ENCODE measurements around the gene DLGAP1.

The DLGAP1 gene

GRCh38 chr18:4286256-4286655 is 168.9 kb downstream of the DLGAP1 start:
- Mint-ChIP-seq H3K4me1 (ENCODE audit: low read depth) (no peaks in the 10 kb centered on the region), H3K4me3 (no peak overlapping the region), H3K9me3 (ENCODE audit: low read depth) (peaks cover 3% of the 10 kb centered on the region), H3K36me3 (no peaks in the 10 kb centered on the region), H3K27ac (no peak overlapping the region), H3K27me3 (no peaks in the 10 kb centered on the region)

- Mint-ChIP-seq H3K4me3 (no peak overlapping the region), H3K4me1 (ENCODE audit: low read depth) (no peaks in the 10 kb centered on the region), H3K36me3 (no peaks in the 10 kb centered on the region), H3K9me3 (ENCODE audit: low read depth) (peaks cover 3% of the 10 kb centered on the region), H3K27ac (no peak overlapping the region), H3K27me3 (no peaks in the 10 kb centered on the region)
These were observed 169.6 kb downstream of the DLGAP1 start for GRCh38 chr18:4285525-4285924.

GRCh38 chr18:4284528-4284927 is 170.6 kb downstream of the DLGAP1 start:
- H3K27ac Mint-ChIP-seq, result no peak overlapping the region
- peaks cover 3% of the 10 kb centered on the region for H3K9me3 Mint-ChIP-seq (ENCODE audit: low read depth)
- no peak overlapping the region for H3K4me3 Mint-ChIP-seq
- H3K27me3 Mint-ChIP-seq, result no peaks in the 10 kb centered on the region
- no peaks in the 10 kb centered on the region for H3K4me1 Mint-ChIP-seq (ENCODE audit: low read depth)
- no peaks in the 10 kb centered on the region for H3K36me3 Mint-ChIP-seq

- H3K36me3 Mint-ChIP-seq, result no peaks in the 10 kb centered on the region
- no peaks in the 10 kb centered on the region for H3K4me1 Mint-ChIP-seq (ENCODE audit: low read depth)
- peaks cover 3% of the 10 kb centered on the region for H3K9me3 Mint-ChIP-seq (ENCODE audit: low read depth)
- H3K27me3 Mint-ChIP-seq, result no peaks in the 10 kb centered on the region
- H3K4me3 Mint-ChIP-seq, result no peak overlapping the region
- no peak overlapping the region for H3K27ac Mint-ChIP-seq
These were observed 171.3 kb downstream of the DLGAP1 start for GRCh38 chr18:4283746-4284291.

GRCh38 chr18:4282954-4283353 is 172.2 kb downstream of the DLGAP1 start:
- H3K27me3 Mint-ChIP-seq, result no peaks in the 10 kb centered on the region
- no peaks in the 10 kb centered on the region for H3K36me3 Mint-ChIP-seq
- H3K9me3 Mint-ChIP-seq (ENCODE audit: low read depth), result peaks cover 3% of the 10 kb centered on the region
- no peaks in the 10 kb centered on the region for H3K4me1 Mint-ChIP-seq (ENCODE audit: low read depth)
- H3K27ac Mint-ChIP-seq, result no peak overlapping the region
- no peak overlapping the region for H3K4me3 Mint-ChIP-seq

- Mint-ChIP-seq H3K36me3 (no peaks in the 10 kb centered on the region), H3K9me3 (ENCODE audit: low read depth) (no peaks in the 10 kb centered on the region), H3K4me1 (ENCODE audit: low read depth) (no peaks in the 10 kb centered on the region), H3K27me3 (no peaks in the 10 kb centered on the region), H3K4me3 (no peak overlapping the region), H3K27ac (no peak overlapping the region)
These were observed 178.0 kb downstream of the DLGAP1 start for GRCh38 chr18:4276953-4277585.

GRCh38 chr18:4271952-4272351 is 183.2 kb downstream of the DLGAP1 start:
- Mint-ChIP-seq H3K27ac (no peak overlapping the region), H3K4me3 (no peak overlapping the region), H3K27me3 (no peaks in the 10 kb centered on the region), H3K4me1 (ENCODE audit: low read depth) (no peaks in the 10 kb centered on the region), H3K9me3 (ENCODE audit: low read depth) (no peaks in the 10 kb centered on the region), H3K36me3 (no peaks in the 10 kb centered on the region)

GRCh38 chr18:4270988-4271387 is 184.1 kb downstream of the DLGAP1 start:
- H3K4me1 Mint-ChIP-seq (ENCODE audit: low read depth), result no peaks in the 10 kb centered on the region
- no peaks in the 10 kb centered on the region for H3K27me3 Mint-ChIP-seq
- H3K27ac Mint-ChIP-seq, result no peak overlapping the region
- no peaks in the 10 kb centered on the region for H3K36me3 Mint-ChIP-seq
- H3K4me3 Mint-ChIP-seq, result no peak overlapping the region
- no peaks in the 10 kb centered on the region for H3K9me3 Mint-ChIP-seq (ENCODE audit: low read depth)

- Mint-ChIP-seq H3K4me1 (ENCODE audit: low read depth) (no peaks in the 10 kb centered on the region), H3K27ac (no peak overlapping the region), H3K36me3 (no peaks in the 10 kb centered on the region), H3K27me3 (no peaks in the 10 kb centered on the region), H3K4me3 (no peak overlapping the region), H3K9me3 (ENCODE audit: low read depth) (no peaks in the 10 kb centered on the region)
These were observed 185.1 kb downstream of the DLGAP1 start for GRCh38 chr18:4270016-4270415.

GRCh38 chr18:4267641-4268040 is 187.5 kb downstream of the DLGAP1 start:
- H3K36me3 Mint-ChIP-seq, result no peaks in the 10 kb centered on the region
- H3K27me3 Mint-ChIP-seq, result no peaks in the 10 kb centered on the region
- no peaks in the 10 kb centered on the region for H3K9me3 Mint-ChIP-seq (ENCODE audit: low read depth)
- no peaks in the 10 kb centered on the region for H3K4me1 Mint-ChIP-seq (ENCODE audit: low read depth)
- no peak overlapping the region for H3K27ac Mint-ChIP-seq
- no peak overlapping the region for H3K4me3 Mint-ChIP-seq

GRCh38 chr18:4264347-4264791 is 190.7 kb downstream of the DLGAP1 start:
- Mint-ChIP-seq H3K27me3 (no peaks in the 10 kb centered on the region), H3K4me1 (ENCODE audit: low read depth) (no peaks in the 10 kb centered on the region), H3K9me3 (ENCODE audit: low read depth) (no peaks in the 10 kb centered on the region), H3K27ac (no peak overlapping the region), H3K36me3 (no peaks in the 10 kb centered on the region), H3K4me3 (no peak overlapping the region)

GRCh38 chr18:4260107-4260506 is 195.0 kb downstream of the DLGAP1 start:
- Mint-ChIP-seq H3K9me3 (ENCODE audit: low read depth) (no peaks in the 10 kb centered on the region), H3K27me3 (no peaks in the 10 kb centered on the region), H3K27ac (no peak overlapping the region)

GRCh38 chr18:4256766-4257417 is 198.2 kb downstream of the DLGAP1 start:
- Mint-ChIP-seq H3K27ac (no peak overlapping the region), H3K9me3 (ENCODE audit: low read depth) (no peaks in the 10 kb centered on the region), H3K4me3 (no peak overlapping the region), H3K36me3 (no peaks in the 10 kb centered on the region), H3K27me3 (no peaks in the 10 kb centered on the region), H3K4me1 (ENCODE audit: low read depth) (no peaks in the 10 kb centered on the region)

More at GRCh38 chr18:4260107-4260506, 195.0 kb downstream of the DLGAP1 start:
- Mint-ChIP-seq H3K36me3 (no peaks in the 10 kb centered on the region), H3K4me3 (no peak overlapping the region), H3K4me1 (ENCODE audit: low read depth) (no peaks in the 10 kb centered on the region)

- no peaks in the 10 kb centered on the region for H3K36me3 Mint-ChIP-seq
- no peak overlapping the region for H3K4me3 Mint-ChIP-seq
- no peaks in the 10 kb centered on the region for H3K27me3 Mint-ChIP-seq
- no peaks in the 10 kb centered on the region for H3K9me3 Mint-ChIP-seq (ENCODE audit: low read depth)
- H3K27ac Mint-ChIP-seq, result no peak overlapping the region
- H3K4me1 Mint-ChIP-seq (ENCODE audit: low read depth), result no peaks in the 10 kb centered on the region
These were observed 200.3 kb downstream of the DLGAP1 start for GRCh38 chr18:4254840-4255239.

GRCh38 chr18:4252829-4253228 is 202.3 kb downstream of the DLGAP1 start:
- H3K27ac Mint-ChIP-seq, result no peak overlapping the region
- no peaks in the 10 kb centered on the region for H3K36me3 Mint-ChIP-seq
- no peaks in the 10 kb centered on the region for H3K27me3 Mint-ChIP-seq
- no peak overlapping the region for H3K4me3 Mint-ChIP-seq
- no peaks in the 10 kb centered on the region for H3K9me3 Mint-ChIP-seq (ENCODE audit: low read depth)
- H3K4me1 Mint-ChIP-seq (ENCODE audit: low read depth), result no peaks in the 10 kb centered on the region

GRCh38 chr18:4251873-4252272 is 203.2 kb downstream of the DLGAP1 start:
- Mint-ChIP-seq H3K27me3 (no peaks in the 10 kb centered on the region), H3K27ac (no peak overlapping the region), H3K4me1 (ENCODE audit: low read depth) (no peaks in the 10 kb centered on the region), H3K36me3 (no peaks in the 10 kb centered on the region), H3K4me3 (no peak overlapping the region), H3K9me3 (ENCODE audit: low read depth) (peaks cover under 1% of the 10 kb centered on the region)
